ENCODE data around the gene PRKG1. TPM values are rescaled to one million over a fixed set of nuclear protein-coding genes. Genes with fewer than 3 reads are reported as not detected.

The PRKG1 gene
- total RNA-seq, 2 donors from 2014 or later = 17.8 to 31.1 TPM

GRCh38 chr10:51459476-51459875 is 385.2 kb downstream of the PRKG1 start:
- no peak overlapping the region for H3K4me3 ChIP-seq
- peaks cover 0 to 21% of the 10 kb centered on the region in 2 donors for H3K4me1 ChIP-seq
- H3K27me3 ChIP-seq = no peaks in the 10 kb centered on the region
- H3K9me3 ChIP-seq = peaks cover 0 to 7% of the 10 kb centered on the region in 2 donors
- no peak overlapping the region for H3K27ac ChIP-seq
- no peak for DNase-seq (ENCODE audit: low spot score)
- no peak for TF ChIP-seq CTCF (IDR thresholded peaks at IDR 0.05)
- no peaks in the 10 kb centered on the region for H3K36me3 ChIP-seq

- Histone ChIP-seq H3K9me3 (no peaks in the 10 kb centered on the region), H3K4me1 (peaks cover 0 to 21% of the 10 kb centered on the region in 2 donors), H3K36me3 (no peaks in the 10 kb centered on the region), H3K27me3 (no peaks in the 10 kb centered on the region), H3K27ac (peak overlapping the region in 1 of 2 donors; percentile 33), H3K4me3 (no peak overlapping the region)
- TF ChIP-seq CTCF (IDR thresholded peaks at IDR 0.05) = no peak
- no peak for DNase-seq (ENCODE audit: low spot score)
Observed at GRCh38 chr10:51462076-51462779, 387.9 kb downstream of the PRKG1 start.

- Histone ChIP-seq H3K27me3 (no peaks in the 10 kb centered on the region), H3K4me1 (no peaks in the 10 kb centered on the region), H3K4me3 (no peak overlapping the region)
Observed at GRCh38 chr10:51468424-51468823, 394.1 kb downstream of the PRKG1 start.

GRCh38 chr10:51469686-51470085 is 395.4 kb downstream of the PRKG1 start:
- no peaks in the 10 kb centered on the region for H3K9me3 ChIP-seq
- H3K27me3 ChIP-seq = no peaks in the 10 kb centered on the region
- H3K4me3 ChIP-seq = no peak overlapping the region
- no peaks in the 10 kb centered on the region for H3K4me1 ChIP-seq
- no peaks in the 10 kb centered on the region for H3K36me3 ChIP-seq
- DNase-seq (ENCODE audit: low spot score) = no peak
- no peak overlapping the region for H3K27ac ChIP-seq
- no peak for TF ChIP-seq CTCF (IDR thresholded peaks at IDR 0.05)

More at GRCh38 chr10:51468424-51468823, 394.1 kb downstream of the PRKG1 start:
- Histone ChIP-seq H3K27ac (no peak overlapping the region), H3K9me3 (no peaks in the 10 kb centered on the region), H3K36me3 (no peaks in the 10 kb centered on the region)
- no peak for DNase-seq (ENCODE audit: low spot score)
- no peak for TF ChIP-seq CTCF (IDR thresholded peaks at IDR 0.05)

GRCh38 chr10:51471271-51471670 is 397.0 kb downstream of the PRKG1 start:
- H3K4me3 ChIP-seq = no peak overlapping the region
- TF ChIP-seq CTCF (IDR thresholded peaks at IDR 0.05) = no peak
- no peak for DNase-seq (ENCODE audit: low spot score)
- H3K36me3 ChIP-seq = no peaks in the 10 kb centered on the region
- no peaks in the 10 kb centered on the region for H3K4me1 ChIP-seq
- H3K27ac ChIP-seq = no peak overlapping the region
- no peaks in the 10 kb centered on the region for H3K9me3 ChIP-seq
- no peaks in the 10 kb centered on the region for H3K27me3 ChIP-seq

- DNase-seq (ENCODE audit: low spot score) = no peak
- H3K9me3 ChIP-seq = no peaks in the 10 kb centered on the region
- no peaks in the 10 kb centered on the region for H3K36me3 ChIP-seq
- H3K4me3 ChIP-seq = no peak overlapping the region
- no peaks in the 10 kb centered on the region for H3K4me1 ChIP-seq
- TF ChIP-seq CTCF (IDR thresholded peaks at IDR 0.05) = no peak
- H3K27me3 ChIP-seq = no peaks in the 10 kb centered on the region
- H3K27ac ChIP-seq = no peak overlapping the region
Observed at GRCh38 chr10:51472154-51472553, 397.9 kb downstream of the PRKG1 start.

Data from right atrium auricular region (tissue), 2 donors.